HEK293 (cell line): ENCODE data around the gene DDX10.

Experiments
- CTCF ChIA-PET: fragments of 350-600 bp; formaldehyde crosslinking; extraction: SDS; loops from one replicate; lab custom pipeline; 2021; ENCODE audit warnings: antibody characterized with exemption; lab: Yijun Ruan, JAX
- POLR2A ChIA-PET: fragments of 300-600 bp; formaldehyde crosslinking; extraction: SDS; loops from one replicate; lab custom pipeline; 2020; ENCODE audit warnings: antibody characterized with exemption, inconsistent platforms; lab: Yijun Ruan, JAX
- H3K27ac ChIP-seq: fragments of 200-500 bp; sonication (Bioruptor generic); 2 replicates; pipeline ENCODE4 v1.5.1; 2014; ENCODE audit warnings: low read depth, low read length, control low read depth, inconsistent platforms; ENCODE audit errors: extremely low read depth
- H3K36me3 ChIP-seq, 2 experiments: fragments of 200-500 bp in 1 of 2; sonication (Bioruptor generic) in 1 of 2; 1 replicate in 1 of 2; 2 replicates in 1 of 2; pipeline ENCODE4 v1.5.1; 2014 to 2017; ENCODE audit warnings: inconsistent platforms in 2 of 2, low read length in 2 of 2; ENCODE audit not compliant: control insufficient read depth in 2 of 2, insufficient read depth in 1 of 2
- H3K4me1 ChIP-seq: fragments of 200-500 bp; sonication (Bioruptor generic); 2 replicates; pipeline ENCODE4 v1.5.1; 2014; ENCODE audit warnings: mild to moderate bottlenecking, low read length, inconsistent platforms; ENCODE audit not compliant: control insufficient read depth, insufficient read depth
- H3K4me3 ChIP-seq: 2 replicates; pipeline ENCODE4 v1.5.1; 2011; ENCODE audit warnings: low read depth, mild to moderate bottlenecking, control low read depth, low read length, moderate library complexity
- H3K9me3 ChIP-seq: fragments of 200-500 bp; sonication (Bioruptor generic); 2 replicates; pipeline ENCODE4 v1.5.1; 2014; ENCODE audit warnings: low read depth, low read length, inconsistent platforms; ENCODE audit not compliant: control insufficient read depth, insufficient read depth
- BCL11A ChIP-seq: fragments of 450-650 bp; formaldehyde crosslinking; IDR thresholded peaks from 2 replicates; pipeline ENCODE4 v1.5.1; 2016; ENCODE audit warnings: low read depth, missing biosample characterization, missing genetic modification characterization
- GLIS1 ChIP-seq: fragments of 450-650 bp; formaldehyde crosslinking; IDR thresholded peaks from 2 replicates; pipeline ENCODE4 v1.5.1; 2016; ENCODE audit warnings: missing biosample characterization, missing genetic modification characterization
- KLF8 ChIP-seq: fragments of 450-650 bp; formaldehyde crosslinking; IDR thresholded peaks from 2 replicates; pipeline ENCODE4 v1.5.1; 2016; ENCODE audit warnings: missing biosample characterization, missing genetic modification characterization
- SP7 ChIP-seq: fragments of 450-650 bp; formaldehyde crosslinking; IDR thresholded peaks from 2 replicates; pipeline ENCODE4 v1.5.1; 2016; ENCODE audit warnings: missing biosample characterization, missing genetic modification characterization
- ZNF121 ChIP-seq: fragments of 450-650 bp; formaldehyde crosslinking; IDR thresholded peaks from 2 replicates; pipeline ENCODE4 v1.5.1; 2016; ENCODE audit warnings: missing biosample characterization, missing genetic modification characterization
- ZNF292 ChIP-seq: fragments of 450-650 bp; formaldehyde crosslinking; IDR thresholded peaks from 2 replicates; pipeline ENCODE4 v1.5.1; 2016; ENCODE audit warnings: low read depth, missing biosample characterization, missing genetic modification characterization, borderline replicate concordance
- ZNF416 ChIP-seq: fragments of 450-650 bp; formaldehyde crosslinking; IDR thresholded peaks from 2 replicates; pipeline ENCODE4 v1.5.1; 2016; ENCODE audit warnings: missing biosample characterization, missing genetic modification characterization
- ZNF48 ChIP-seq: fragments of 450-650 bp; formaldehyde crosslinking; IDR thresholded peaks from 2 replicates; pipeline ENCODE4 v1.5.1; 2016; ENCODE audit warnings: missing biosample characterization, missing genetic modification characterization
- ZNF629 ChIP-seq: fragments of 450-650 bp; formaldehyde crosslinking; IDR thresholded peaks from 2 replicates; pipeline ENCODE4 v1.5.1; 2017; ENCODE audit warnings: missing biosample characterization, missing genetic modification characterization
- ZNF660 ChIP-seq: fragments of 450-650 bp; IDR thresholded peaks from 2 replicates; pipeline ENCODE4 v1.5.1; 2018; ENCODE audit warnings: missing biosample characterization, mild to moderate bottlenecking, missing genetic modification characterization
- ZNF792 ChIP-seq: fragments of 450-650 bp; formaldehyde crosslinking; IDR thresholded peaks from 2 replicates; pipeline ENCODE4 v1.5.1; 2016; ENCODE audit warnings: missing biosample characterization, missing genetic modification characterization
- ZNF830 ChIP-seq: fragments of 450-650 bp; IDR thresholded peaks from 2 replicates; pipeline ENCODE4 v1.5.0; 2018; ENCODE audit warnings: missing biosample characterization, missing genetic modification characterization, low read depth, mild to moderate bottlenecking, moderate library complexity
- ZNF843 ChIP-seq: fragments of 450-650 bp; formaldehyde crosslinking; IDR thresholded peaks from 2 replicates; pipeline ENCODE4 v1.5.1; 2016; ENCODE audit warnings: missing biosample characterization, missing genetic modification characterization
- TF ChIP-seq, protein P1 (sequence below): fragments of 450-650 bp; formaldehyde crosslinking; IDR thresholded peaks from 2 replicates; pipeline ENCODE4 v1.5.1; 2016; ENCODE audit warnings: missing biosample characterization, missing genetic modification characterization
- TF ChIP-seq, protein P2 (sequence below): fragments of 450-650 bp; formaldehyde crosslinking; conservative IDR thresholded peaks from 2 replicates; pipeline ENCODE4 v1.5.1; 2016; ENCODE audit warnings: low read depth, missing biosample characterization, missing genetic modification characterization
- TF ChIP-seq, protein P3 (sequence below): fragments of 450-650 bp; formaldehyde crosslinking; IDR thresholded peaks from 2 replicates; pipeline ENCODE4 v1.5.1; 2016; ENCODE audit warnings: missing biosample characterization, missing genetic modification characterization
- TF ChIP-seq, protein P4 (sequence below): fragments of 450-650 bp; formaldehyde crosslinking; IDR thresholded peaks from 2 replicates; pipeline ENCODE4 v1.5.1; 2016; ENCODE audit warnings: missing biosample characterization, missing genetic modification characterization
- TF ChIP-seq, protein P5 (sequence below): fragments of 450-650 bp; formaldehyde crosslinking; conservative IDR thresholded peaks from 2 replicates; pipeline ENCODE4 v1.5.1; 2016; ENCODE audit warnings: low read depth, missing biosample characterization, missing genetic modification characterization

DDX10 gene

DNA sequence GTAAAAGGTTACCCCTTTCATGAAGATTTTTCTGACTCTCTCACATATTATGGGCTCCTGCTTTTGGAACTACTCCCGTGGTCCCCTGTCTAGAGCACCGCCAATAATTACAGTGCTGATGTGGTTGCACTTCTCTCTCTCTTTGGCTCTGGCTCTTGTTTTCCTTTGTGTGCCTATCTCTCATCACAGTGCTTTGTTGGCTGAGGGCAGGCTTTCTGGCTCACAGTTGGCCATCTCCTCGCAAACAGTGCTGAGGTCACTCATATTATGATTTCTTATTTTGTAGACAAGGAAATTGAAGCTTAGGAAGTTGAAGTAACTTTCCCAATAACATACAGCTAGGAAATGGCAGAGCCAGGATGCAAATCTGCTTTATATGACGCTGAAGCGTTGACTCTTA, 192.5 kb downstream of the DDX10 start (continued):
- TF ChIP-seq, protein P1, sequence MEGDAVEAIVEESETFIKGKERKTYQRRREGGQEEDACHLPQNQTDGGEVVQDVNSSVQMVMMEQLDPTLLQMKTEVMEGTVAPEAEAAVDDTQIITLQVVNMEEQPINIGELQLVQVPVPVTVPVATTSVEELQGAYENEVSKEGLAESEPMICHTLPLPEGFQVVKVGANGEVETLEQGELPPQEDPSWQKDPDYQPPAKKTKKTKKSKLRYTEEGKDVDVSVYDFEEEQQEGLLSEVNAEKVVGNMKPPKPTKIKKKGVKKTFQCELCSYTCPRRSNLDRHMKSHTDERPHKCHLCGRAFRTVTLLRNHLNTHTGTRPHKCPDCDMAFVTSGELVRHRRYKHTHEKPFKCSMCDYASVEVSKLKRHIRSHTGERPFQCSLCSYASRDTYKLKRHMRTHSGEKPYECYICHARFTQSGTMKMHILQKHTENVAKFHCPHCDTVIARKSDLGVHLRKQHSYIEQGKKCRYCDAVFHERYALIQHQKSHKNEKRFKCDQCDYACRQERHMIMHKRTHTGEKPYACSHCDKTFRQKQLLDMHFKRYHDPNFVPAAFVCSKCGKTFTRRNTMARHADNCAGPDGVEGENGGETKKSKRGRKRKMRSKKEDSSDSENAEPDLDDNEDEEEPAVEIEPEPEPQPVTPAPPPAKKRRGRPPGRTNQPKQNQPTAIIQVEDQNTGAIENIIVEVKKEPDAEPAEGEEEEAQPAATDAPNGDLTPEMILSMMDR = no peak
- TF ChIP-seq, all 188 proteins: peak for 11

DNA sequence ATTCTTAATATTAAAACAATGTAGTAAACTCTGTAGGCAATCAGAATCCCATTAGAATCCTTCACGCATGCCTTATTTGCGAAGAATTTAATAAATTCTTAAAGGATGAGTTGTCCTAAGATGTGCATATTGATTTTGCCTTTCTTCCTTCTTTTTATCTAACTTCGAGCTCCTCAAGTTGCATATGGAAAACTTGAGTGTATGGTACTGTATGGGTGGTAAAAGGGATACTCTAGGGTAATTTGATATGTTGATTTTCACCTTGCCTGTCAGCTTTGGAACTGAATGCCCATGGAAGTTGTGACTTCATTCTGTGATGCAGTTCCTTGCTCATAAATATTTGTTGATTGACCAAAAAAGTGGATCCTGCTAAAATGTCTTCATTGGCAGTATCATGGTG, 193.8 kb downstream of the DDX10 start:
- no peaks in the 10 kb centered on the region for H3K9me3 ChIP-seq
- ChIA-PET POLR2A (no interaction called here), CTCF (interaction anchor here (0.9 kb wide), 1 partner anchor 9 kb away, joined by 3 read pairs; no protein-coding TSS in a partner anchor)
- no peaks in the 10 kb centered on the region for H3K36me3 ChIP-seq
- H3K27ac ChIP-seq = no peak overlapping the region
- no peak overlapping the region for H3K4me3 ChIP-seq
- TF ChIP-seq ZNF843 (tag by site-specific recombination) (0 out of 2 replicates have a peak, but pooled peaks have one; percentile 21), ZNF792 (tag by site-specific recombination) (no peak), ZNF48 (tag by site-specific recombination) (no peak), KLF8 (tag by site-specific recombination) (no peak), ZNF121 (no peak), ZNF629 (tag by site-specific recombination) (peak; percentile 75; the same call in 1 of the 2 replicates), SP7 (peak; percentile 19; the same call in 1 of the 2 replicates), ZNF660 (tag by site-specific recombination) (0 out of 2 replicates have a peak, but pooled peaks have one; percentile 44), ZNF416 (tag by site-specific recombination) (no peak), ZNF292 (tag by site-specific recombination) (no peak), GLIS1 (tag by site-specific recombination) (0 out of 2 replicates have a peak, but pooled peaks have one; percentile 8), BCL11A (tag by site-specific recombination) (no peak), ZNF830 (tag by site-specific recombination) (no peak)
- TF ChIP-seq, protein P2, sequence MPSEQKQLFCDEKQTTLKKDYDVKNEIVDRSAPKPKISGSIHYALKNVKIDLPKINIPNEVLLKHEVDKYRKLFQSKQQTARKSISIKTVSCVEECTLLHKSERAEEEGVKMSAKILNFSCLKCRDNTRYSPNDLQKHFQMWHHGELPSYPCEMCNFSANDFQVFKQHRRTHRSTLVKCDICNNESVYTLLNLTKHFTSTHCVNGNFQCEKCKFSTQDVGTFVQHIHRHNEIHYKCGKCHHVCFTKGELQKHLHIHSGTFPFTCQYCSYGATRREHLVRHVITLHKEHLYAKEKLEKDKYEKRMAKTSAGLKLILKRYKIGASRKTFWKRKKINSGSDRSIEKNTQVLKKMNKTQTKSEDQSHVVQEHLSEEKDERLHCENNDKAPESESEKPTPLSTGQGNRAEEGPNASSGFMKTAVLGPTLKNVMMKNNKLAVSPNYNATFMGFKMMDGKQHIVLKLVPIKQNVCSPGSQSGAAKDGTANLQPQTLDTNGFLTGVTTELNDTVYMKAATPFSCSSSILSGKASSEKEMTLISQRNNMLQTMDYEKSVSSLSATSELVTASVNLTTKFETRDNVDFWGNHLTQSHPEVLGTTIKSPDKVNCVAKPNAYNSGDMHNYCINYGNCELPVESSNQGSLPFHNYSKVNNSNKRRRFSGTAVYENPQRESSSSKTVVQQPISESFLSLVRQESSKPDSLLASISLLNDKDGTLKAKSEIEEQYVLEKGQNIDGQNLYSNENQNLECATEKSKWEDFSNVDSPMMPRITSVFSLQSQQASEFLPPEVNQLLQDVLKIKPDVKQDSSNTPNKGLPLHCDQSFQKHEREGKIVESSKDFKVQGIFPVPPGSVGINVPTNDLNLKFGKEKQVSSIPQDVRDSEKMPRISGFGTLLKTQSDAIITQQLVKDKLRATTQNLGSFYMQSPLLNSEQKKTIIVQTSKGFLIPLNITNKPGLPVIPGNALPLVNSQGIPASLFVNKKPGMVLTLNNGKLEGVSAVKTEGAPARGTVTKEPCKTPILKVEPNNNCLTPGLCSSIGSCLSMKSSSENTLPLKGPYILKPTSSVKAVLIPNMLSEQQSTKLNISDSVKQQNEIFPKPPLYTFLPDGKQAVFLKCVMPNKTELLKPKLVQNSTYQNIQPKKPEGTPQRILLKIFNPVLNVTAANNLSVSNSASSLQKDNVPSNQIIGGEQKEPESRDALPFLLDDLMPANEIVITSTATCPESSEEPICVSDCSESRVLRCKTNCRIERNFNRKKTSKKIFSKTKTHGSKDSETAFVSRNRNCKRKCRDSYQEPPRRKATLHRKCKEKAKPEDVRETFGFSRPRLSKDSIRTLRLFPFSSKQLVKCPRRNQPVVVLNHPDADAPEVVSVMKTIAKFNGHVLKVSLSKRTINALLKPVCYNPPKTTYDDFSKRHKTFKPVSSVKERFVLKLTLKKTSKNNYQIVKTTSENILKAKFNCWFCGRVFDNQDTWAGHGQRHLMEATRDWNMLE (tag by site-specific recombination) = no peak
- TF ChIP-seq, protein P3, sequence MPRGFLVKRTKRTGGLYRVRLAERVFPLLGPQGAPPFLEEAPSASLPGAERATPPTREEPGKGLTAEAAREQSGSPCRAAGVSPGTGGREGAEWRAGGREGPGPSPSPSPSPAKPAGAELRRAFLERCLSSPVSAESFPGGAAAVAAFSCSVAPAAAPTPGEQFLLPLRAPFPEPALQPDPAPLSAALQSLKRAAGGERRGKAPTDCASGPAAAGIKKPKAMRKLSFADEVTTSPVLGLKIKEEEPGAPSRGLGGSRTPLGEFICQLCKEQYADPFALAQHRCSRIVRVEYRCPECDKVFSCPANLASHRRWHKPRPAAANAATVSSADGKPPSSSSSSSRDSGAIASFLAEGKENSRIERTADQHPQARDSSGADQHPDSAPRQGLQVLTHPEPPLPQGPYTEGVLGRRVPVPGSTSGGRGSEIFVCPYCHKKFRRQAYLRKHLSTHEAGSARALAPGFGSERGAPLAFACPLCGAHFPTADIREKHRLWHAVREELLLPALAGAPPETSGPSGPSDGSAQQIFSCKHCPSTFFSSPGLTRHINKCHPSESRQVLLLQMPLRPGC = no peak
- TF ChIP-seq, protein P4, sequence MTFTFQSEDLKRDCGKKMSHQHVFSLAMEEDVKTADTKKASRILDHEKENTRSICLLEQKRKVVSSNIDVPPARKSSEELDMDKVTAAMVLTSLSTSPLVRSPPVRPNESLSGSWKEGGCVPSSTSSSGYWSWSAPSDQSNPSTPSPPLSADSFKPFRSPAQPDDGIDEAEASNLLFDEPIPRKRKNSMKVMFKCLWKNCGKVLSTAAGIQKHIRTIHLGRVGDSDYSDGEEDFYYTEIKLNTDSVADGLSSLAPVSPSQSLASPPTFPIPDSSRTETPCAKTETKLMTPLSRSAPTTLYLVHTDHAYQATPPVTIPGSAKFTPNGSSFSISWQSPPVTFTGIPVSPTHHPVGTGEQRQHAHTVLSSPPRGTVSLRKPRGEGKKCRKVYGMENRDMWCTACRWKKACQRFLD = no peak
- TF ChIP-seq, protein P5, sequence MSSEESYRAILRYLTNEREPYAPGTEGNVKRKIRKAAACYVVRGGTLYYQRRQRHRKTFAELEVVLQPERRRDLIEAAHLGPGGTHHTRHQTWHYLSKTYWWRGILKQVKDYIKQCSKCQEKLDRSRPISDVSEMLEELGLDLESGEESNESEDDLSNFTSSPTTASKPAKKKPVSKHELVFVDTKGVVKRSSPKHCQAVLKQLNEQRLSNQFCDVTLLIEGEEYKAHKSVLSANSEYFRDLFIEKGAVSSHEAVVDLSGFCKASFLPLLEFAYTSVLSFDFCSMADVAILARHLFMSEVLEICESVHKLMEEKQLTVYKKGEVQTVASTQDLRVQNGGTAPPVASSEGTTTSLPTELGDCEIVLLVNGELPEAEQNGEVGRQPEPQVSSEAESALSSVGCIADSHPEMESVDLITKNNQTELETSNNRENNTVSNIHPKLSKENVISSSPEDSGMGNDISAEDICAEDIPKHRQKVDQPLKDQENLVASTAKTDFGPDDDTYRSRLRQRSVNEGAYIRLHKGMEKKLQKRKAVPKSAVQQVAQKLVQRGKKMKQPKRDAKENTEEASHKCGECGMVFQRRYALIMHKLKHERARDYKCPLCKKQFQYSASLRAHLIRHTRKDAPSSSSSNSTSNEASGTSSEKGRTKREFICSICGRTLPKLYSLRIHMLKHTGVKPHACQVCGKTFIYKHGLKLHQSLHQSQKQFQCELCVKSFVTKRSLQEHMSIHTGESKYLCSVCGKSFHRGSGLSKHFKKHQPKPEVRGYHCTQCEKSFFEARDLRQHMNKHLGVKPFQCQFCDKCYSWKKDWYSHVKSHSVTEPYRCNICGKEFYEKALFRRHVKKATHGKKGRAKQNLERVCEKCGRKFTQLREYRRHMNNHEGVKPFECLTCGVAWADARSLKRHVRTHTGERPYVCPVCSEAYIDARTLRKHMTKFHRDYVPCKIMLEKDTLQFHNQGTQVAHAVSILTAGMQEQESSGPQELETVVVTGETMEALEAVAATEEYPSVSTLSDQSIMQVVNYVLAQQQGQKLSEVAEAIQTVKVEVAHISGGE (tag by site-specific recombination) = no peak
- H3K4me1 ChIP-seq = no peaks in the 10 kb centered on the region
